ENCODE data around the gene ABHD5.
"Not testable (repeated sequence)": the region's sequence is repeated elsewhere in the genome, so short reads cannot be mapped to it uniquely, and the experiment has no call there.

The ABHD5 gene

DNA sequence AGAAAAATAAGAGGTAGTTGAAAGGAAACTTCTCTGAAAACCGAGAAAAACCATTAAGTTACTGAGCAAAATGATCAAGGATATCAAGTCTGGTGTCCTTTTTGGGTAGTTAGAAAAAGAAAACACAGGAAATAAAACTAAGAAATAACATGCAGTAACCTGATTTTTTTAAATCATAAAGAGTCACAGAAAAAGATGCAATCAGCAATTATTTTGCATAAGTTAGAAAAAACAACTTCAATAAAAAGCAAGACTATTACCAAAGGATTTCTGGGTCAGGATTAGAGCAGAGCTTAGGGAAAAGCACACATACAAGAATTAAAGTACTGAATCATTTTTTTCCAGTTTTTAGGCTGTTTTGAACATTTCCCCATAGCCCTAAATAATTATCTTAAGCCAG is 40.4 kb upstream of the ABHD5 start:
- DNase-seq (ENCODE audit: low read depth) = no peak
- H3K4me3 ChIP-seq (ENCODE audit: low read length) = no peak overlapping the region
- TF ChIP-seq, protein P1, sequence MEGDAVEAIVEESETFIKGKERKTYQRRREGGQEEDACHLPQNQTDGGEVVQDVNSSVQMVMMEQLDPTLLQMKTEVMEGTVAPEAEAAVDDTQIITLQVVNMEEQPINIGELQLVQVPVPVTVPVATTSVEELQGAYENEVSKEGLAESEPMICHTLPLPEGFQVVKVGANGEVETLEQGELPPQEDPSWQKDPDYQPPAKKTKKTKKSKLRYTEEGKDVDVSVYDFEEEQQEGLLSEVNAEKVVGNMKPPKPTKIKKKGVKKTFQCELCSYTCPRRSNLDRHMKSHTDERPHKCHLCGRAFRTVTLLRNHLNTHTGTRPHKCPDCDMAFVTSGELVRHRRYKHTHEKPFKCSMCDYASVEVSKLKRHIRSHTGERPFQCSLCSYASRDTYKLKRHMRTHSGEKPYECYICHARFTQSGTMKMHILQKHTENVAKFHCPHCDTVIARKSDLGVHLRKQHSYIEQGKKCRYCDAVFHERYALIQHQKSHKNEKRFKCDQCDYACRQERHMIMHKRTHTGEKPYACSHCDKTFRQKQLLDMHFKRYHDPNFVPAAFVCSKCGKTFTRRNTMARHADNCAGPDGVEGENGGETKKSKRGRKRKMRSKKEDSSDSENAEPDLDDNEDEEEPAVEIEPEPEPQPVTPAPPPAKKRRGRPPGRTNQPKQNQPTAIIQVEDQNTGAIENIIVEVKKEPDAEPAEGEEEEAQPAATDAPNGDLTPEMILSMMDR (conservative IDR thresholded peaks at IDR 0.05; ENCODE audit: low read depth, low read length) = no peak

DNA sequence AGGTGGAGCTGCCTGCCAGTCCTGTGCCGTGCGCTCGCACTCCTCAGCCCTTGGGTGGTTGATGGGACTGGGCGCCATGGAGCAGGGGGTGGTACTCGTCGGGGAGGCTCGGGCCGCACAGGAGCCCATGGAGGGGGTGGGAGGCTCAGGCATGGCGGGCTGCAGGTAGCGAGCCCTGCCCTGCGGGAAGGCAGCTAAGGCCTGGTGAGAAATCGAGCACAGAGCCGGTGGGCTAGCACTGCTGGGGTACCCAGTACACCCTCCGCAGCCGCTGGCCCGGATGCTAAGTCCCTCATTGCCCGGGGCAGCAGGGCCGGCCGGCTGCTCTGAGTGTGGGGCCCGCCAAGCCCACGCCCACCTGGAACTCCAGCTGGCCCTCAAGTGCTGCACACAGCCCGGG is 34.3 kb upstream of the ABHD5 start:
- H3K4me3 ChIP-seq (ENCODE audit: low read length); DNase-seq (ENCODE audit: low read depth): not testable (repeated sequence)

DNA sequence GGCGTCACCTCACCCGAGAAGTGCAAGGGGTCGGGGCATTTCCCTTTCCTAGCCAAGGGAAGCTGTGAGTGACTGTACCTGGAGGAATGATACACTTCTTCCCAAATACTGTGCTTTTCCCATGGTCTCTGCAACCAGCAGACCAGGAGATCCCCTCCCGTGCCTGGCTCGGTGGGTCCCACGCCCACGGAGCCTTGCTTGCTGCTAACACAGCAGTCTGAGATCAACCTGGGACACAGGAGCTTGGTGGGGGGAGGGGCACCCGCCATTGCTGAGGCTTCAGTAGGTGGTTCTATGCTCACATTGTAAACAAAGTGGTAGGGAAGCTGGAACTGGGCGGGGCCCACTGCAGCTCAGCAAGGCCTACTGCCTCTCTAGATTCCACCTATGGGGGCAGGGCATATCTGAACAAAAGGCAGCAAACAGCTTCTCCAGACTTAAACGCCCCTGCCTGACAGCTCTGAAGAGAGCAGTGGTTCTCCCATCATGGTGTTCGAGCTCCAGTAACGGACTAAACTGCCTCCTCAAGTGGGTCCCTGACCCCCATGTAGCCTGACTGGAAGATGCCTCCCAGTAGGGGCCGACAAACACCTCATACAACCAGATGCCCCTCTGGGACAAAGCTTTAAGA is 31.4 kb upstream of the ABHD5 start:
- H3K4me3 ChIP-seq (ENCODE audit: low read length) = no peak overlapping the region
- TF ChIP-seq, protein P1 (conservative IDR thresholded peaks at IDR 0.05; ENCODE audit: low read depth, low read length) = no peak
- DNase-seq (ENCODE audit: low read depth) = no peak

DNA sequence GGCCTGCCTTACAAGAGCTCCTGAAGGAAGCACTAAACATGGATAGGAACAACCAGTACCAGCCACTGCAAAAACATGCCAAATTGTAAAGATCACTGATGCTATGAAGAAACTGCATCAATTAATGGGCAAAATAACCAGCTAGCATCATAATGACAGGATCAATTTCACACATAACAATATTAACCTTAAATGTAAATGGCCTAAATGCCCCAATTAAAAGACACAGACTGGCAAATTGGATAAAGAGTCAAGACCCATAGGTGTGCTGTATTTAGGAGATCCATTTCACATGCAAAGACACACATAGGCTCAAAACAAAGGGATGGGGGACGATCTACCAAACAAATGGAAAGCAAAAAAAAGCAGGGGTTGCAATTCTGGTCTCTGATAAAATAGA is 29.4 kb upstream of the ABHD5 start:
- H3K4me3 ChIP-seq (ENCODE audit: low read length); DNase-seq (ENCODE audit: low read depth): not testable (repeated sequence)

DNA sequence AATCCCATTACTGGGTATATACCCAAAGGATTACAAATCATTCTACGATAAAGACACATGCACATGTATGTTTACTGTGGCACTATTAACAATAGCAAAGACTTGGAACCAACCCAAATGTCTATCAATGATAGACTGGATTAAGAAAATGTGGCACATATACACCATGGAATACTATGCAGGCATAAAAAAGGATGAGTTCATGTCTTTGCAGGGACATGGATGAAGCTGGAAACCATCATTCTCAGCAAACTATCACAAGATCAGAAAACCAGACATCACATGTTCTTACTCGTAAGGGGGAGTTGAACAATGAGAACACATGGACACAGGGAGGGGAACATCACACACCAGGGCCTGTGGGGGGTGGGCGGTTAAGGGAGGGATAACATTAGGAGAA is 25.7 kb upstream of the ABHD5 start:
- not testable (repeated sequence) for H3K4me3 ChIP-seq (ENCODE audit: low read length); DNase-seq (ENCODE audit: low read depth)

DNA sequence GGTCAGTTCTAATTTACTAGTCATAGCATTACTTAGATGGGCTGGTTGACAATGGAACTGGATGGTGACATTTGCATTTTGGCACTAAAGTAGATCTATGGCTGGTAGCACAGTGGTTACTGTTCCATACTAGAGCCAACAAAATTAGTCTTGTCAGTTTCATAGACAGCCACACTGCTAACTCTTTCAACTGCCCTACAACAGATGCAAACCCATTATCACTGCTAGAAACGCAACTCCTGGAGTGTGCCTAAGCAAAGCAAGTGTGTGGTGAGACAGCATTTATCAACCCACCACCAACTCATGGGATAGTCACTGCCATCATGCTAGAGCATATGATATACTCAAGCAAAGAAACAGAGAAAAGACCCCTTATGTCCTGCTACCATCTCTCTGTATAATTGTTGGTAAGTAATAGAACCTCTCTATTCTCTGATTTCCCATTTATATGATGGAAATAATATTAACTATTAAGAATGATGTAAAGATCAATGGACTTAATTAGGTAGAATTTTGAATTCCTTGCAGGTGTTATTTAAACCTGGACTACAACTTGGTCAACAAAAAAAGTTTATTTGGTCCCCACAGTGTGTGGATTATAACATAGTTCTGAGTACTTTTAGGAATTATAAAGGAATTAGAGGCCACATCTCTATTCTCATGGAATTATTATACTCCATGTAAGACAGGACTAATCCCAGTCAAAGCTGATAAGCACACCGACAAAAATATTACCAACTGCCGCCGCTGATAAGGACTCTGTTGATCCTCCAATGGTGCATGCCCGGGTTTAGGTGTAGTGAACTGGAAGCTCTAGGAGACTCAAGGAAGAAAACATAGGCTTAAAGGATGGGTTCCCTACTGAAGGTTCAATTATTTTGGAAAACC is 19.9 kb upstream of the ABHD5 start:
- no peak overlapping the region for H3K4me3 ChIP-seq (ENCODE audit: low read length)
- no peak for DNase-seq (ENCODE audit: low read depth)
- TF ChIP-seq, protein P1 (conservative IDR thresholded peaks at IDR 0.05; ENCODE audit: low read depth, low read length) = no peak

DNA sequence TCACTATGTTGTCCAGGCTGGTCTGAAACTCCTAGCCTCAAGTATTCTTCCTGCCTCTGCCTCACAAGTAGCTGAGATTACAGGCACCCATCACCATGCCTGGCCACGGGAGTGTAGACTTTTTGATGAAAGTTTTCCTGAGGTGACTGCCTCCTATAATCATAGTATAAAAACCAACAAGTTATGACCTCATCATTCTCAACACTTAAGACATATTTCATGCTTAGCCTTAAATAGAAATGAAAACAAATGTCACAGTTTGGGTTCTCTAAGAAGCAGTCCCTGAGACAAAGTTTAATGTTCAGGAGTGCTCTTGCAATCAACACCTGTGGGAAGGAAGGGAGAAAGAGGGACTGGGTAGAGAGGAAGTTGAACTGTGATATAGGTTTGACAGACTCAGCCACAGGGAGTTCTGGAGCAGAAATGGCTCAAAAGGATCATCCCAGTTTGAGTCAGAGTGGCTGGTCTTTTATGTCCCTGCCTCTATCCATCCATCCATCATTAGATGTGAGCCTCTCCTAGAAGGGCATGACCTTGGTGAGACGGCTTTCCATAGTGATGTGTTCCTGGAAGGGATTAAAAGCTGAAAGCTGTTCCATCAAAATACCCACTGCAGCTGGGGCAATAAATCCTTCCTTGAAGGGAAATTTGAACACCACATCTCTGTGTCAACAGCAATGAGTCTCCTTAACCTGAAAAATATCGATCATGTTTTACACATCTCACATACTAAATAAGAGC is 16.2 kb upstream of the ABHD5 start:
- TF ChIP-seq, protein P1 (conservative IDR thresholded peaks at IDR 0.05; ENCODE audit: low read depth, low read length) = no peak
- no peak for DNase-seq (ENCODE audit: low read depth)

DNA sequence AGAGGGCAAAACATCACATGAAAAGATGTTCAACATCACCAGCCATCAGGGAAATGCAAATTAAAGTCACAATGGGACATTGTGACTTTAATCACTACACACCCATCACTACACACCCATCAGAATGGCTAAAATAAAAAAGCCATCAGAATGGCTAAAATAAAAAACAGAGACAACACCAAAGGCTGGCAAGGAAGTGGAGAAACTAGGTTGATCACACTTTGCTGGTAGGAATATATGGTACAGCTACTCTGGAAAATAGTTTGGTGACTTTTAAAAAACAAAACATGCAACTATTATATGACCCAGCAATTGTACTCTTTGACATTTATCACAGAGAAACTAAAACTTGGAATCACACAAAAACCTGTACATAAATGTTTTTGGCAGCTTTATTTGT is 15.1 kb upstream of the ABHD5 start:
- H3K4me3 ChIP-seq (ENCODE audit: low read length) = no peak overlapping the region
- TF ChIP-seq, protein P1 (conservative IDR thresholded peaks at IDR 0.05; ENCODE audit: low read depth, low read length) = no peak
- no peak for DNase-seq (ENCODE audit: low read depth)

More for the DNA sequence above, 16.2 kb upstream of the ABHD5 start:
- H3K4me3 ChIP-seq (ENCODE audit: low read length) = no peak overlapping the region
